GM18520 (cell line): ENCODE results near the gene BET1.

ENCODE experiments used
- ATAC-seq: cut with Tn5 transposase; IDR thresholded peaks from one replicate; pipeline ENCODE4 v1.9.1; 2021; ENCODE audit not compliant: unreplicated experiment

Gene BET1

GRCh38 chr7:94015538-94015937, 11.4 kb upstream of the BET1 start:
- ATAC-seq = no peak

GRCh38 chr7:94012746-94013145, 8.6 kb upstream of the BET1 start:
- no peak for ATAC-seq

- ATAC-seq = no peak
Measured at GRCh38 chr7:94011714-94012353, 7.7 kb upstream of the BET1 start.

GRCh38 chr7:94008537-94008936, 4.4 kb upstream of the BET1 start:
- no peak for ATAC-seq

GRCh38 chr7:94005753-94006152, 1.6 kb upstream of the BET1 start:
- ATAC-seq = no peak

- ATAC-seq = peak; percentile 3
Measured at GRCh38 chr7:94003446-94004023, 620 bp downstream of the BET1 start.

- no peak for ATAC-seq
Measured at GRCh38 chr7:94001396-94001795, 2.8 kb downstream of the BET1 start.

- ATAC-seq = no peak
Measured at GRCh38 chr7:93997868-93998267, 6.3 kb downstream of the BET1 start.

- no peak for ATAC-seq
Measured at GRCh38 chr7:93992421-93993110, 11.6 kb downstream of the BET1 start.

- ATAC-seq = no peak
Measured at GRCh38 chr7:93987297-93987696, 16.9 kb downstream of the BET1 start.

- ATAC-seq = no peak
Measured at GRCh38 chr7:93985101-93985500, 19.1 kb downstream of the BET1 start.

GRCh38 chr7:93984024-93984423, 20.1 kb downstream of the BET1 start:
- no peak for ATAC-seq

- no peak for ATAC-seq
Measured at GRCh38 chr7:93981480-93981874, 22.7 kb downstream of the BET1 start.

GRCh38 chr7:93980744-93981479, 23.2 kb downstream of the BET1 start:
- ATAC-seq = no peak

- ATAC-seq = no peak
Measured at GRCh38 chr7:93977211-93977950, 26.8 kb downstream of the BET1 start.

- ATAC-seq = no peak
Measured at GRCh38 chr7:93973134-93973533, 31.0 kb downstream of the BET1 start.

GRCh38 chr7:93972029-93972725, 32.0 kb downstream of the BET1 start:
- no peak for ATAC-seq

- ATAC-seq = no peak
Measured at GRCh38 chr7:93968911-93969620, 35.1 kb downstream of the BET1 start.

GRCh38 chr7:93964813-93965212, 39.3 kb downstream of the BET1 start:
- ATAC-seq = no peak

- no peak for ATAC-seq
Measured at GRCh38 chr7:93964262-93964661, 39.9 kb downstream of the BET1 start.
